G401 (cell line): Measurements from ENCODE around the gene DISC1. TPM values are rescaled to one million over a fixed set of nuclear protein-coding genes. Genes with fewer than 3 reads are reported as not detected.
A peak's percentile ranks its signal among the peaks of the same experiment; 100 is the strongest.
"Not testable (repeated sequence)": the region's sequence is repeated elsewhere in the genome, so short reads cannot be mapped to it uniquely, and the experiment has no call there.

Source experiments
- DNase-seq: peaks from one replicate; pipeline ENCODE4 v3.0.0-alpha.2; 2015; ENCODE audit warnings: low spot score
- in situ Hi-C: cut with HindIII; loops from 2 replicates; pipeline ENCODE4 v1.10.0; 2016; ENCODE audit warnings: low sequenced_read_pairs, mixed read lengths
- total RNA-seq: library from RNA; depleted of rRNA; stranded (reverse); fragments of >200 nt; shearing (Covaris generic); gene quantifications from 2 replicates; pipeline ENCODE4 v1.2.3, GENCODE V29; 2014

The DISC1 gene
- total RNA-seq, 1 experiment from 2014 or later = 6.1 TPM

- in situ Hi-C loops = no loop called here
- DNase-seq = no peak
These were observed 299.8 kb downstream of the DISC1 start for GRCh38 chr1:231926340-231926739.

GRCh38 chr1:231926933-231927332, 300.3 kb downstream of the DISC1 start:
- in situ Hi-C loops = no loop called here
- DNase-seq = no peak

DNA sequence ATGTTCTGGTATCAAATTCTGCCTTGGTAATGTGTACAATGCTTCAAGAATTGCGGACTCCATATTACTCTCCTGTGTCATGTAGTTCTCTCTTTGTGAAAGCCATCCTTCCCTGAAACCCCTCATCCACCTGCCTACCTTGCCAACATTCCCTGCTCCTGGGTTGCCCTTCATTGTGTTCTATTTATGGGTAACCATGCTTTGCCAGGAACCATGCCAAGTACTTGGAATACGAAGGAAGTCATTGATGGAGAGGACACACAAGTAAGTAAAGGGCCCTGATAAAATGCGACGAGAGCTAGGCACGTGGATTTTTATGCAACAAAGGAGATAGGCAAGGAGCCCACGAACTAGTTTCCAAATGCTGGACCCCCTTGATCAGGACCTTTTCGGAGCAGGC, 300.8 kb downstream of the DISC1 start:
- in situ Hi-C loops = no loop called here
- DNase-seq = no peak

DNA sequence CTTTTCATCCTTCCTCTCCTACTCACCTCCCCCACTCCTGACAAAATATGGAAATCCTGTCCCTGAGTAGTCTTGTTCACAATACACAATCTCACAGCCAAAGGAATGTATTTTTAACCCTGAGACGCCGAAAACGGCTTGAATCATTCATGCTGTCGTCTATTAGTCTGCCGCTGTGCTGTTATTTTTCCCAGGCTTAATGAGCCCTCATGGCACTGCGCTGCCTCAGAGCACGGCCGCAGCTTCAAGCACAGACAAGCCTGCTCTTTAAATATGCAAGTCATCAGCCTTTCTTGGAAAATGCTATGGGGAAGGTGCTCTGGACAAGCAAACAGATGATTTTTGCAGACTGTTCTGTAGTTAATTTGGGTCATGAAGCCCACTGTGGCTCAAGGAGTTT, 302.7 kb downstream of the DISC1 start:
- in situ Hi-C loops = no loop called here
- DNase-seq = no peak

DNA sequence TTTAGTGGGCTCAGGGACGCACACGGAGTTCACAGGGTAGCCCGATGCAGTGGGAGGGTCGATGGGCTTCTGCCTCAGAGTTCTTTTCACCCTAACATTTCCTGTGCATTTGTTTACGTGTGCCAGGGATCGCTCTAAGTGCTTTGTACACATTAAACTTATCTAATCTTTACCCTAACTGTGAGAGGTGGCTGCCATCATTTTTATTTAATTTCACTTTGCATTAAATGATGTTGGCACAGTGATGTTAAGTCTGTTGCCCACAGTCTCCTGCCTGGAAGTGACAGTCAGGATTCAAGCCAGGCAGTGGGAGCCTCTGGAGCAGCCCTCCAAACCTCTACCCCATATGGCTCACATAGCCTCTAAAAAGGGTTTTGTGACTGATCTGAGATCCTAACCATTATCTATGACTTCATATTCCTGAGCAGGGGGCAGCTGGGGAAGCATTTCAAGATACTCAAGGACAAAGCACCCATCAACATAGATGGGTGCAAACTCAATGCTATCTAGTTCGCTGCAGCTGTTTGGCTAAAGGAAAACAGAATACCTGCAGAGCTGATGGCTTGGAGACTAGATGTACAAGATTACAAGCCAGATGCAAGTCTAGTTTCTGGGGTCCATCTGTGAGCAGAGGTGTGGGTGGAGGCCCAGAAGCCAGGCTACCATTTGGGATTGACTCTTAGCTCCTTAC, 303.8 kb downstream of the DISC1 start:
- in situ Hi-C loops = no loop called here
- no peak for DNase-seq

DNA sequence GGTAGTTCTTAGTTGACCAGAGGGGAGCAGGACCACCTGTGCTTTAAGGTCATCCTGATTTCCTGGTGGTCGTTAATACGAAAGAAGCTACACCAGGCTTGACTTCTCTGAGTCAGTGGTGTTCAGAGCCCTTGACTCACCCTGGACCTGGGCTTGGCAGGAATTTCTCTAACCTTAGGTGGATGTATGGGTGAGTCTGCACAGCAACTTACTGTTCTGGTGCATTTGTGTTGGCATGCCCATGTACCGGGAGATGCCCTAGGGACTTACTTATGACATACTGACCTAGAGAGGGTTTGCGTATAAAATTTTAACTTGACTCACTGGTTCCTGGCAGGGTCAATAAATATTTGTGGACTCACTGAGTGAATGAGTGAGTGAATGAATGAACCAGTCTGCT, 304.6 kb downstream of the DISC1 start:
- in situ Hi-C loops = no loop called here
- DNase-seq = no peak

DNA sequence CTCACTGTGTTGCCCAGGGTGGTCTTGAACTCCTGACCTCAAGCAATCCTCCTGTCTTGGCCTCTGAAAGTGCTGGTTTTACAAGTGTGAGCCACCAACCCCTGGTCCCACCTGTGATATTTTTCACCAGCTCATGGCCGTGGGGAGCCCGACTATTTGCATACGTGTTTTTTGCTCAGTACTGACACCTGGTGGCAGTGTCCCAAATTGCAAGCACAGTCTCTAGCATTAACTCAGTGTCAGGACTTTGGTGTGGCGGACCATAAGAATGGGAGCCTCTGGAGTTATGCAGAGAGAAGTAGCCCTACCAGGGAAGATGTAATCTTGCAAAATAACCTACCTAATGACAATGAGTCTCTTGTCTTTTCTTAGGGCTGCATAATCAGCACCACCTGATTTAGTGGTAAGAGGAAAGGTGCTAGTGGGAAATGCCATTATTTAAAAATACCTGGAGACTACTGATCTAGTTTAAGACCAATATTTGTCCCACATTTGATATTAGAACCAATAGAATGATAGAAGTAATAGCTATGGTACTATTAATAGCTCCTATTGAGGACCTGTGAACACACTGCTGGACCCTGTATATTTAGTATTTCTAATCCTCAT, 305.4 kb downstream of the DISC1 start:
- in situ Hi-C loops = no loop called here
- DNase-seq = no peak

DNA sequence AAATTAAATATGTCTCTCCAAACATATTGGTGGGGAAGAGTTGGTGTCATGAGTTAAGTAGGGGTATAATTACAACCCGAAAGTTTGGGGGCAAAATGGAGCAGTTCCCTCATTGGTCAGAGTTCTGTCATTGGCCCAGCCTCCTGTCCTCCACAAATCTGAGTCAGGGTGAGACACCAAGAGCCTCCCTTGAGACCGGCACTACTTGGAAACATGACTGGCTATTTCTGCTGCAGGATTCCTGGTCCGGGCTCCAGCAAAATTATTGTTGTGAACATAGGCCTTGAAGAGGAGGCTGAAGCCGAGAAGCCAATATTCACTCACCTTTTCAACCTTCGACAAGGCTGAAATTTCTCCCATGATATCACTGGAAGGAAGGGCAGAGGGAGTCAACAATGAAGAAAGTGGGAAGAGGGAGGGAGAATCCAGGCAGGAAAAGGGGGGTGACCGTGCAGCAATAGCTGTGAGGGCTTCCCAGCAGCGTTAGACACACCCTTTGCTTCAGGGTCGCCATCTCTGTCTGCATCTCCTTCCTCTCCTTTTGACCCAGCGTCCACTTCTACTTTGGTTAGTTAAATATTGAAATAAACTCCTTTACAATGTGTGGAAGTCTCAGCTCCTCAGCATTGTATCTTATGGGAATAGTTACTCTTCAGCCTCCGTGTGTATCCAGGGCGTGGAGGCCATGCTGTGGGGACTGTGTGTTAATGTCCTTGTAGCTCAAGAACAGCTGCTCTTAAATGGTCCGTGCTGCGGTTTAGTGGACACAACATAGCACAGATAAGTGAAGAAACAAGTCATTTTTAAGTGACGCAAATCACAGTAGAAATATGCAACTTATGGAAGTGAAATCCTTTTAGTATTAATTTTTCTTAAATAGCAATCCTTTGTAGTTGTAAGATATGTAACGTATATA, 307.4 kb downstream of the DISC1 start:
- DNase-seq = no peak
- in situ Hi-C loops = no loop called here

DNA sequence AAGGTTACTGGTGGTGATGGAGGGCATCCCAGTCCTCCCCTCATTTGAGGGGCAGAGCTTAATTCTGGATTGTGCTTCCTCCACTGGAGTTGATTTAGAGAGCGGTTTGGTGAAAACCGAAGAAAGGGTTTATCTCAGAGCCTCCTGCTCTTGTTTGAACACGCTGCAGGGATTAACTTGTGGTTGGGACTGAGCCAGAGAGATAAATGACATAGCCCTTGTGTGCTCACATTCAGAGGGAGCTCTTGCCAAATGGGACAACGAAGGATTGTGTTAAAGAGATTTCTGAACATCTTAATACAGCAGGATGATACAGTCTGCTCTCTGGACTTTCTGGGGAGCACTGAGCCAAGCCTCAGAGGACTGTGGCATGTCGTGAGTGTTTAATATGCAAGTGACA, 308.2 kb downstream of the DISC1 start:
- DNase-seq = peak; percentile 65
- in situ Hi-C loops = no loop called here

DNA sequence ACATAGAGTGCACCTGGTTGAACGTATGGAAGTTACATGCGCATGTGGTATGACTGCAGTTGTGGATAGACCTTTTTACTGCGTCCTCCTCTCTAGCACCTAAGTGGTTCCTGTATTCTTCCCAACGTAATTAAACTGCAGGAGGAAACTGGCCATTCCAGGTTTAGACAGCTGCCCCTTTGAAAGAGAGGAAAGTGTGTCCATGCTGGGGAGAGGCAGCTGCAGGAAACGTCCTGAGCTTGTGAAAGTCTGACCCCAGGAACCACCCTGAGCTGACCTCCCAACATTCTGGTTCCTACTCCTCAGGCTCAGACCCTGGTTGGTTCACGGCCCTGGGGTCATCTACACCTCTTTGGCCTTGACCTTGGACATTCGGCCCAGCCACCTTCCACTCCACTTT, 309.3 kb downstream of the DISC1 start:
- in situ Hi-C loops = no loop called here

GRCh38 chr1:231936983-231937775, 310.6 kb downstream of the DISC1 start:
- no peak for DNase-seq
- in situ Hi-C loops = no loop called here

More for the DNA sequence above, 309.3 kb downstream of the DISC1 start:
- DNase-seq = no peak

- DNase-seq = no peak
- in situ Hi-C loops = no loop called here
These were observed 311.6 kb downstream of the DISC1 start for GRCh38 chr1:231938211-231938610.

DNA sequence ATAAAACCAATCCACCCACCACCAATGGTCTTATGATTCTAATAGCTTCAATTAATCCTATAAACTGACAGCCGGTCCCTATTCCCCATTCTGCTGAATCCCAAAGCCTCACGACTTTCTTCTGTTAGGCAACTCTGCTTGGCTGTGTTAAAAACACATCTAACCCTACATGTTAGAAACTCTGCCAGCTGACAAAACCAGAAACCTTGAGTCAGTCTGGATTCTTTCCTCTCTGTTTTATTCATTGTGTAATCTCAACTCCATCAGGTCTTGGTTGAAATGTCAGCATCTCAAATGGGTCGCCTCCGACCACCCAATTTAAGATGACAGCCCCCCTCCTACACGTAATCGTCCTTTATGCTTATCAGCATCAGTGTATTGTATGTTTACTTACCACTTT, 312.1 kb downstream of the DISC1 start:
- in situ Hi-C loops = no loop called here
- no peak for DNase-seq

DNA sequence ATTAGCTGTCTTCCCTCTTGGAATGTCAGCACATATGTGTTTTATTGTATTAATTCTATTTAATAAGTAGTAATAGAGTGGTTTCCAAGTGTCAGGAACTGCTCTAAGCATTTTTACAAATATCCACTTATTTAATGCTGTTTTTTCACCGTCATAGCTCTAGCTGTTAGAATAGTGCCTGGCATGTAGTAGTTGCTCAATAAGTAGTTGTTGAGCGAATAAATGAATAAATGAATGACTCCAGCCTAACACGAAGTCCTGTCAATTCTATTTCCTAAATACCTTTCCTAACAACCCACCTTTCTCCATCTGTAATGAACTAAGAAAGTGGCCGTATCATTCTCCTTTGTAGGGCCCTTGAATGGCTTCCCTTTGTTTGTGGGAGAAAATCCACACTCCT, 312.5 kb downstream of the DISC1 start:
- in situ Hi-C loops = no loop called here
- no peak for DNase-seq

GRCh38 chr1:231940116-231940515, 313.5 kb downstream of the DISC1 start:
- in situ Hi-C loops = no loop called here
- DNase-seq = peak; percentile 91

GRCh38 chr1:231940701-231941100, 314.1 kb downstream of the DISC1 start:
- in situ Hi-C loops = no loop called here
- DNase-seq = peak; percentile 12

DNA sequence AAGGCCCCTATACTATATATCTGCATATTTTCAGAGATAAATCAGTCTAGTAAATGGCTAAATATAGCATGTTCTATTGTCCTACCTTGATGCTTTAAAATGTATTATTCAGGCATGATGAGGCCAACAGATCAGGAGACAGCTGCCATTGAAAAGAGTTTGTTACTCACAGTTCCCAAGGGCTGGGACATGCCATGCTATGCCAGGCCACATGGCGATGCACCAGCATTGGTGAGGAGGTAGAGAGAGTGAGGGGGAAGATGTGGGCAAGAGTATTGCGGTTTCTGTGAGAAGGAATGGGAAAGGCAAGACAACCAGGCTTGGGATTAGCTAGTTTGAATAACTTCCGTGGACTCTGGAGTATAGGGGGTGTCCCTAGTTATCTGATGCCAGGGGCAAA, 316.5 kb downstream of the DISC1 start:
- in situ Hi-C loops = no loop called here

GRCh38 chr1:231948102-231948501, 321.5 kb downstream of the DISC1 start:
- DNase-seq, in situ Hi-C loops: not testable (repeated sequence)

More for the DNA sequence above, 316.5 kb downstream of the DISC1 start:
- no peak for DNase-seq
